Measurements from ENCODE around the gene KRTAP10-2. TPM values are rescaled to one million over a fixed set of nuclear protein-coding genes. Genes with fewer than 3 reads are reported as not detected.
"Not testable (repeated sequence)": the region's sequence is repeated elsewhere in the genome, so short reads cannot be mapped to it uniquely, and the experiment has no call there.

KRTAP10-2 gene
- polyA plus RNA-seq, 1 donor = not detected

DNA sequence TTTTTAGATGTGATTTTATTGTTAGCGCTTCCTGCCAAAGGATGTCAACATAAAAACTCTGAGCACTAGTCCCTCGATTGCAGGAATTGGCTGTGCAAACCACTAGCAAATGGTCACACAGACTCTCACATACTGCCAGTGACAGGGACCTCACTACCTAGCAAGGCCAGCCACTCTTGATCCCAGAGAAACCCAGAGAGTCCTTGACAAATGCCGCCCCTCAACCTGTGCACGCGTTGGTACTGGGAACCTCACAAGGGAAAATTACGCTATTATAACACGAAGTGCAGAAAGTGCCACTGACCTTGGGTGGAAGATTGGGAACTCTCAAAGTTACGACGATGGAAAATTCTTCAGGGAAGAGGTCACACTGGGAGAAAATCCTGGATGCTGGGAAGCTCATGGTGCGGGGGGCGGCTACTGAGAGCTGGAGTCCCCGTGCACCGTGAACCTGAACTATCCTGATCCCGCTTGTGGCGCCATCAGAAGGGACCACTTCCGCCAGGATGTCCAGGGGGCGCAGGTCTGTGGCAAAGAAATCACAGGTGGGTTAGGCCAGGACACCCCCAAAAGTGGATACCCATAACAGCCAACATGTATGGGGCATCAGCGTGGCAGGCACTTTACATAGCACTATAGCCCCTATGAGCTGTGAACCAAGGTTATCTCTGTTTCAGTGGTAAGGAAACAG, 16.3 kb upstream of the KRTAP10-2 start:
- DNase-seq = no peak

DNA sequence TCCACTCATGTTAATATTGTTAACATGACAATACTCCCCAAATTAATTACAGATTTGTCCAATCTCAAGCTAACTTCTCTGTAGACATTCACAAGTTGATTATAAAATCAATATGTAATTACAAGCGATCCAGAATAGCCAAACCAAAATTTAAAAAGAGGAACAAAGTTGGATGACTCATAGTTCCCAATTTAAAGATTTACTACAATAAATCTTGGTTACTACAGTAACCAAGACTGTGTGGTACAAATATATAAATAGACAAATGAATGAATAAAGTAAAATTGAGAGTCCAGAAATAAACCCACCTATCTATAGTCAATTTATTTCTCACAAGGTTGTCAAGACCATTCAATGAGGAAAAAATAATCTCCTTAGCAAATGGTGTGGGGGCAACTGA, 15.1 kb upstream of the KRTAP10-2 start:
- no peak for DNase-seq

DNA sequence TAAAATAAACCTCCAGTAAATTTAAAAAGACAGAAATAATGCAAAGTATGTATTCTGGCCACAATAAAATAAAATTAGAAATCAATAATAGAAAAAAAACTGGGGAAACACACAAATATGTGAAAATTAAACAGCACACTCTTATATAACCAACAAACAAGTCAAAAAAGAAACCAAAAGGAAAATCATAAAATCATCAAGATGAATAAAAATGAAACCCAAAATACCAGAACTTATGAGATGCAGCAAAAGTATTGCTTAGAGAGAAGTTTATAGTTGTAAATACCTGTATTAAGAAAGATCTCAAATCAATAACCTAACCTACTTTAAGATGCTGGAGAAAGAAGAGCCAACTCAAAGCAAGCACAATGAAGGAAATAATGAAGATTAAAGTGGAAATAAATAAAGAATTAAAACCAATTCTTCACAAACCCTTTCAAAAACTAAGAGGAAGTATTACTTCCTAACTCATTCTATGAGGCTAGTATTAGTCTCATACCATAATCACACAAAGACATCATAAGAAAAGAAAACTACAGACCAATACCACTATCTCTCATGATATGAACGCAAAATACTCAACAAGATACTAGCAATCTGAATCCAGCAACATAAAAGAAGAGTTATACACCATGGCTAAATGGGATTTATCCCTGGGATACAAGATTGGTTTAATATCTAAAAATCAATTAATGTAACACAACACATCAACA, 13.7 kb upstream of the KRTAP10-2 start:
- DNase-seq = no peak

DNA sequence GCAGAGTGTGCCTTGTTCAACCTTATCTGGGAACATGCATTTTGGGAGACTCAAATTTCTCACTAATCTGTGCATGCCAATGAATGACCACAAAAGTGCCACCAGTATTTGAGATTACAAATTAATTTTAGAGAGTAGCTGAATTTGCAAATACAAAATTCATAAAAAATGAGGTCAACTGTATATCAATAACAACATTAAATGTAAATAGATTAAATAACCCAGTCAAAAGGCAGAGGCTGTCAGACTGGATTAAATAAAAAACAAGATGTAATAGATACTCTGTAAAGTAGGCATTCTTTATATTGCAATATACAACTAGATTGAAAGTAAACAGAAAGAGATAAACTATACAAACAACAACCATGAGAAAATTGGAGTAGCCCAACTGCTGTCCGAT, 12.8 kb upstream of the KRTAP10-2 start:
- DNase-seq = no peak

DNA sequence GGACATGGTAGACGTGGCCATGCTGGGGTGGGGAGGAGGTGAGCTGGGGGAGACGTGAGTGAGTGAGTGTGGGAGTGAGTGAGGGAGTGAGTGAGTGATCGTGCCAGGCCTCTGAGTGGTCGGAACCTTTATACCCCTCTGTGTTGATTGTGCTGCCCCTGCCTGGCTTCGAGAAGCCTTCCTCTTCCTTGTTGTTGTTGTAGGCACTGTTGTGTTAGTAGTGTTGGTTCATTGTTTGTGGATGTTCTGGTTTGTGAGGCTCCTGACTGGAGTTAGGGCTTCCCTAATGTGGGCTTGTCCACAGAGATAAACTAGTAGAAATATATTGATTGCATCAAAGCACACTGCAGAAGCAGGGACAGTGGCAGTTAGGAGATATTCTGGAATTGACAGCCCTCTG, 7.4 kb upstream of the KRTAP10-2 start, which contains the start of gene KRTAP10-3:
Gene KRTAP10-3, minus strand, starts transcription at position 101 of the 400 bp plus-strand sequence. Its CDS starts 80 bp downstream, at position 21.
- DNase-seq = no peak

DNA sequence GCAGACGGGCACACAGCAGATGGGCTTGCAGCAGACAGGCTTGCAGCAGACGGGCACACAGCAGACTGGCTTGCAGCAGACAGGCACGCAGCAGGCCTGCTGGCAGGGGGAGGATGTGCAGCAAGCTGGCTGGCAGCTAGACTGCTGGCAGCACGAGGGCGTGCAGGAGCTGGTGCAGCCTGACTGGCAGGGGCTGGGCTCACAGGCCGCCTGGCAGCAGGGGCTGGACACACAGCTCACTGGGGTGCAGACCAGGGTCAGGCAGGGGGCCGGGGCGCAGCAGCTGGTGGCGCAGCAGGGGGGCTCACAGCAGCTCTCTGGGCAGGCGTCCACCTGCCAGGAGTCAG, 7.0 kb upstream of the KRTAP10-2 start:
- not testable (repeated sequence) for DNase-seq

DNA sequence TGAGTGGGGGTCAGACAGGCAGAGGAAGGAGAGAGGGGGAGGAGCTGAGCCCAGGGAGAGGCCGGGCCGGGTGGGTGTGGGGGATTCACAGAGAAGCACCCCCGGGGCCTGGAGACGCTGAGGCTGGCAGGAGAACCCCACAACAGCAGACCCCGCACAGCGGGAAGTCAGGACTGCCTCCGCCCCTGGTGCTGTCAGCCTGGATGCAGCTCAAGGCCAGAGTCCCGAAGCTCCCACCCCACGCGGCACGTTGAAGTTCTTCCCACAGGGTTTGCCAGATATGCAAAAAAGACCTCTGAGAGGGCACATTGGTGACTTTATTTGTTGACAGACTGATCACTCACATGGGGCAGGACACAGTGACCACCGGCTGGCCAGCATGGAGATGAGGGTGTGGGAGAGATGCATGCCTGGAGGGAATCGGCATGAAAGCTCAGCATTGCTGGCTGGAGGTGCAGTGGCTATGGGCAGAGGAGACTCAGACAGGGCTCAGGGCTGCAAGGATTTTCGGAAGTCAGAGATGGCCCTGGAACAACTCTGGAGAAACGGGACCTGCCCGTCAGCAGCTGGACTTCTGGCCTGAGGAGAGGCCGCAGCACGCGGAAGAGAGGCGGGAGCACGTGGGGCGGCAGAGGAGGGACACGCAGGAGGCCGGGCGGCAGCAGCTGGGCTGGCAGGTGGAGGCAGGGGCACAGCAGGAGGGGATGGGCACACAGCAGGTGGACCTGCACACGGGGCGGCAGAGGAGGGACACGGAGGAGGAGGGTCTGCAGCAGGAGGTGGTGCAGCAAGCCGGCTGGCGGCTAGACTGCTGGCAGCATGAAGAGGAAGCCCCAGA, 6.4 kb upstream of the KRTAP10-2 start:
- no peak for DNase-seq

DNA sequence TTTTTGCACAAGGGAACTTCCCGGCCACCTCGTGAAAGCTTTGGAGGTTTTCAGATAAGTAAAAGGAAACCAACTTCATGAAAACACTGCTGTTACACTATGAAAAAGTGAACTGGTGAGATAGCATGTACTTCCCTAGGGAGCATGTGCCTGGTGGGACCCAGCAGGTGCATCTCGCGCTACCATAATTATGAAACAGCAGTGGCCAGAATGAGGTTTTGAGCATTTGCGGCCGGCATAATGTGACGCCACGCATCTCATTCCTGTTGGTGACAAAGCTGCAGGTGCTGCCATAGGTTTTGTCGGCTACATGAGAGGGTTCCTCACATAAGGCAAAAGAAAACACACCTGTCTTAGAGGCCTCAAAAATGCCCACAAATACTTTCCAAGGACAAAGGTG, 5.6 kb upstream of the KRTAP10-2 start:
- no peak for DNase-seq

DNA sequence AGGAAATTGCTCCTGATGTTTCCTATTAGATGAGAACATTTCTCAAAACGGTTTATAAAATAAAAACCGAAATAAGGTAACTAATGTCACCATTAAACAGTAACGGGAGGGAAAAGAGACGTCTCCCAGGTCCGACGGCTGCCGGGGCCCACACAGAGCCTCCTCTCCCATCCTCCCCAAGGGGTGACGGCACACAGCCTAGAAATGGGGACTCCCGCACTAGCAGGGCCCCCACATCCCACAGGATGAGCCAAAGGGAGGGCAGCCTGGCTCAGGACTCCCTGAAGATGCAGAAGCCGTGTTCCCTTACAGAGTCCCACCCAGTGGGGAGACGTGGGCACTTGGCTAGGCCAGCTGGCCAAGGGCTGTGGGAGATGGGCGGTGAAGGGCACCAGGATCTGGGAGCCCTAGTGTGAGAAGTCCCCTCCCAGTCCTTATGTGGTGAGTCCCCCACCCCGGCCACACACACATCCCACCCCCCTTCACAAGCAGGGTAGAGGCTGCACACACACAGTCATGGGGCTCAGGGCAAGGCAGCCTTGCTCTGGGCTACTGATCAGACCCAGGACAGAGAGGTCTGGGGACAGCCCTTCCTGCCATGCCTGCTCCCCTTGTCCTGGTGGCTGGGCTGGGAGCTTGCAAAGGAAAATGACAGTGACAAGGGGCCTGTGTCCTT, 4.0 kb upstream of the KRTAP10-2 start:
- no peak for DNase-seq

DNA sequence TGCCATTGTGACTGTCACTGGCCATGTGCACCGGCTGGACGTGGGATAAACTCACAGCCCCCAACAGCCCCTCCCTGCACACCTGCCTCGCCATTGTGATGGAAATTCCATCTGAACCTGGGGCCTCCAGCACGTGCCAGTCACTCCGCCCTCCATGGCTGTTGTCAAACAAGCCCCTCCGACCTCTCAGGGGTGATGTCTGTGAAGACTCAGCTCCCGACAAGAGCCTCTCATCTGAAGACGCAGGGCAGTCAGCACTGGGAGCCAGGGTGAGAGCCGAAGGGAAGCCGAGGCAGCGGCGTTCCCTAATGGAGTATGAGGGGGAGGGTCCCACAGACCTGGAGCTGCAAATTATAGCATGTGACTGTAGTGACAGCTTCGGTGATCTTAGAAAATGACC, 1.4 kb upstream of the KRTAP10-2 start:
- DNase-seq = no peak

DNA sequence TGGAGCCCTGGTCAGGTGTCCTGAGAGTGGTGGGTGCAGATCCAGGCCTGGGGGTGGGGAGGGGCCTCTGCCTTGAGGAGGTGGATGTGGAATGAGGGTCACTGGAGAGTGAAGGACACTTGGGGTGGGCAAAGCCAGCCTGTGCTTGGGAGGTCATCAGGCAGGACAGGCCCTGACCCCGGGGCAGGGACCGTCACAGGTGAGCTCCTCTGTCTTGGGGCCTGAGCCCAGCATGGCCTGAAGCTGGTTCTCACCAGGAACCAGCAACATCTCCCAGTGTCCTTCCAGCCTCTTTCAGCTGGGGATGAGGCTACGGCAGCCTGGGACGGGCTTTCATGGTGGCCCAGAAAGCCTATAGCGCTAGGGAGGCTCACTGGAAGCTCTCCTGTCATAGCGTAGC, 831 bp upstream of the KRTAP10-2 start:
- no peak for DNase-seq

DNA sequence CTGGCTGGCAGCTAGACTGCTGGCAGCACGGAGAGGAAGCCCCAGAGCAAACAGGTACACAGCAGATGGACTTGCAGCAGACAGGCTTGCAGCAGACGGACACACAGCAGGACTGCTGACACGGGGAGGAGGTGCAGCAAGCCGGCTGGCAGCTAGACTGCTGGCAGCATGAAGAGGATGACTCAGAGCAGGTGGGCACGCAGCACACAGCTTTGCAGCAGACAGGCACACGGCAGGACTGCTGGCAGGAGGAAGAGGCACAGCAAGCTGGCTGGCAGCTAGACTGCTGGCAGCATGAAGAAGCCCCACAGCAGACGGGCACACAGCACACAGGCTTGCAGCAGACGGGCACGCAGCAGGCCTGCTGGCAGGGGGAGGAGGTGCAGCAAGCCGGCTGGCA, 498 bp downstream of the KRTAP10-2 start:
- no peak for DNase-seq

DNA sequence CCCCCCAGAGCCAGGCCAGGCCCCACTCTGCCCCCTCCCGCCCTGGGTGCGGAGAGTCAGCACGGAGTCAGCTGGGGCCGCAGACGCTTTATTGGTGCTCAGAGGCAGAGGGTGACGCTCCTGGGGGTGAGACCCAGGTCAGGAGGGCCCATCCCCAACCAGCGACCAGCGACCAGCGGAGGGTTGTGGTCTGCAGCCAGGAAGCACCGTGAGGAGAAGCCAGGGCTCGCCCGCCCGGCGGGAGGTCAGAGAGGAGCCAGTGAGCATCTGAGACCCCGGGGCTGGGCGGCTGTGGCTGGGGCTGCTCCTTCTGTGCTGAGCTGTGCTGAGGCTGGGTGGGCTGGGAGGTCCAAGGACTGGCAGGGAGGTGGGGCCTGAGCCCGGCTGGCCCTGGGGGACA, 1.0 kb downstream of the KRTAP10-2 start:
- DNase-seq = not testable (repeated sequence)

DNA sequence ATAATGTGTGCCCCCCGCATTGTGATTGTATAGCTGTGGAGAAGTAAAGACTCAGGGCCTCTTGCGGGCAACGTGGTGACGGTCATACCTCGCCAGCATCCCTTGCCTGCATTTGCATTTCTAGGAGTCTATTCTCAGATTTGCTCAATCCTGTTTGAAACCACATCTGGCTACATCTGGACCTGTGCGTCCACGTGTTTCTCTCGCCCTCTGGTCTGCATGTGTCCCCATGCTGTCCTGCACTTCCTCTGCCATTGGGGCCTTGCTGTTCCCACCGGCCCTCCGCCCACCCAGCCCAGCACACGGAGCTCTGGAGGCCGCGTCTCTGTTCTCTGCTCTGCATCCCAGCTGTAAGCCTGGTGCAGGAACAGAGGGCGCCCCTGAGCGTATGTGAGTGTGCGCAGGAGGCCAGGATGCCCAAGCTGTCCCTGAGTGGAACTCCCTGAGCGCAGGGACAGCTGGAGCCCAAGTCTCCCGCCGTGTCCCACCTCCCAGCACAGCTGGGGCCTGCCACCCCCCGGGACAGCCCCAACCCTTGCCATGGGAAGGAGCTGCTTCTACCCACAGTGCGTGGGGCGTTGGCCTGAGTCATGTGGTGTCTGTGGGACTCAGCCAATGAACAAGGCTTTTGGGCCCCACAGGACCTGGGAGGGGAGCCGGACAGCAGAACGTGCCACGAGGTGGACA, 1.6 kb downstream of the KRTAP10-2 start:
- no peak for DNase-seq

DNA sequence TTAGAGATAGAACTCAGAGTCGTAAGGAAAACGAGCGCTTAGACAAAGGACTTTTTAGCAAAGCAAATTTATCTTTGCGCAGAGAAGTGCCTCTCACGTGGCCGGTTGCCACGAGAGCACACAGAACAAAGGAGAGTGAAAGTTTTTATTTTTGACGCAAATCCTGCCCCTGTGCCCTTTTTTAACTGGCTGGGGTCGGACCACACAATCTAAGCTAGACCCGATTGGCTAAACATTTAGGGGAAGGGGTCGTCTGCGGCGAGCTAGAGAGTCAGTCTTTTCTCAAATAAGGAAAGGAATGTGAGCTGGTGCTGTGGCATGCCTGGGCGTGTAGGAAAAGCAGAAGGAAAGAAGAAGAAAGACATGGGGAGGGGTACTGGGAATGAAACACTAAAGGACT, 2.4 kb downstream of the KRTAP10-2 start:
- no peak for DNase-seq

DNA sequence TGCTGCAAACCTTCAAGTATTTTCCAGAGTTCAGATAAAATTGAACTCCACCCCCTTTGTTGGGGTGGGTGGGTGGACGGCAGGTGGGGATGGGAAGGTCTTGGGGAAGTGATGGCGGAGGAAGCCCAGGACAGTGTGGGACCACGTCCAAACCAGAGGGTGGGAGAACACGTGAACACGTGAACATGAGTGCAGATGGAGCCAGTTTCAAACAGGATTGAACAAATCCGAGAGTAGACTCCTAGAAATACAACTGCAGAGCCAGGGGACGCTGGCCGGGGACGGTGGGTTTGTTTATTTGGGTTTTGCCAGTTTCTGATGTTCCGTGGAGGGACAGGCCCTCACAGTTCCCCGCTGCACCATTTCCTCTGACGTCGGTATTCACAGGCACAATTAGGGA, 2.9 kb downstream of the KRTAP10-2 start:
- no peak for DNase-seq

DNA sequence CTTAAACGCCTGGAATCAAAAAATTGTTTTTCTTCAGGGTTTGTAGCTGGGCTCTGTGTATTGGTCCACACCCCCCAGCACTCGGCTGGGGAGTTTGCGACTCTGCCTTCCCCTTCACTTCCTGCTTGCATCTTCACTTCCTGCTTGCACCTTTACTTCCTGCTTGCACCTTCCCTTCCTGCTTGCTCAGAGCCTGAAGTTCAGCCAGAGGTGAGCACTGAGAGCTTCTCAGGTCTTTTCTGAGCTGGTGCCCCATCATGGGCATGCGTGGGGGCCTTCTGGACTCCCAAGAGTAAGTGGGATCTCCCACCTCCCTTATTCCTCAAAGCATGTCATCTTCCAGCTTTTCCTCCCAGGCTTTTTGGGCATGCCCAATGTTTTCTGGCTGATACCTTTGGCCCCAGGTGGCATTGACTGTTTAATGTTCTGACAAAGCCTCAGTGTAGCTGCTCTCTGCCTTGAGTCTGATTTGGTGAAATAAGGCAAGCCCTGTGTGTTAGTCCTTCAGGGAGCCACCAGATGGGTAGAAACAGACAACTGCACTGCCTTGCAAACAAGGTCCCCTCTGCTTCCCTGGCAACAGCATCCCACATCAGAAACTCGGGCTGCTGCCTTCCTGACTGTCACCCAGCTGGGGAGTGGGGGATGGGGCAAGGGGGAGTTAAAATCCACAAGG, 3.5 kb downstream of the KRTAP10-2 start:
- DNase-seq = no peak

DNA sequence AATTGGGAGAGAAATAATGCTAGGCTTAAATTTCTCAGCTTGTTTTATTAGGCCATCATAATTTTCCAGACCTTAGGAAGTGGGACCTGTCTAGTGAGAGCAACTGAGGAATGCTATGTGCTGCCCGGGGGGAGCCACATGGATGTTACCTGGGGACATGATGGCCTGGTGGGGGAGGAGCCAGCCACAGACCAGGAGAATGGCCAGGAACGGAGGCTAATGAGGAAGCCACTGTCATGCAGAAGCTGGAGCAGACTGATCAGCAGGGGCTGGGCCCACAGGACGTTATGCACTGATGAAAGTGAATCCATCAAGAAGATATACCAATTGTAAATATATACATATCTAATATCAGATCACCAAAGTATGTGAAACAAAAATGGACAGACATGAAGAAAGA, 6.7 kb downstream of the KRTAP10-2 start:
- DNase-seq = no peak

DNA sequence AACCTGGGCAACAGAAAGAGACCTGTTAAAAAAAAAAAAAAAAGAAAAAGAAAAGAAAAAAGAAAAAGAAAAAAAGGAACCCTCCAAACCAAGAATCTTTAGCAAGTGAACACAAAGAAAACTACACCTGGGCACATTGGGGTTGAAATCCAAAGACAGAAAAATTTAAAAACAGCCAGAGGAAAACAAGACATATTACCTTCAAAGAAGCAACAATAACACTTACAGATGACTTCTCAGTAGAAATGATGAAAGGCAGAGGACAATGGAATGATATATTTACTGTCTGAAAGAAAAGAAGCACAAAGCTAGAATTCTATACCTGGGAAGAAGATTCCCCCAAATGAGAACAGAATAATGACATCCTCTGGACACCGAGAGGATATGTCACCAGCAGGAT, 8.6 kb downstream of the KRTAP10-2 start:
- no peak for DNase-seq

DNA sequence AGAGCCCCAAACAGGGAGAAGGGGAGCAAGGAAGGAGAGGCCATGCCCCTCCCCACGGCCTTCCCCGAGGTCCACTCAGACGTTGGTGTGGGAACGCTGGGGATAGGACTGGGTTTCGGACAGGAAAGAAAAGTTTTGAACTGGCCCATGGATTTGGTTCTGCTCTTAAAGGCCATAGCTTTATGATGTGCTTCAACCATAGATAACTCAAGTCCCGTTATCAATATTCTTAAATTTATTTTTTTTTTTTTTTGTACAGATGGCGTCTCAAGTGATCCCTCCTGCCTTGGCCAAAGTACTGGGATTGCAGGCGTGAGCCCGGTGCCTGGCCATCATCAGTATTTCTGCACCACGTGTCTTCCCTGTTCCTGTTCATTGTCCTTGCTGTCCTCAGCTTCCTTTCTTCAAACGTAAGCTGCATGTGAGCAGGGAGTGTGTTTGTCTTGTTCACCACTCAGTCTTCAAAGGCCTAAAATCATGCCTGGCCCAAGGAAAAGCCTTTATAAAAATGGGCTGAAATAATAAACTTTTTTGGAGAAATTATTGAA, 10.5 kb downstream of the KRTAP10-2 start:
- no peak for DNase-seq
